ENCODE measurements around the gene TRIO.

TRIO gene

DNA sequence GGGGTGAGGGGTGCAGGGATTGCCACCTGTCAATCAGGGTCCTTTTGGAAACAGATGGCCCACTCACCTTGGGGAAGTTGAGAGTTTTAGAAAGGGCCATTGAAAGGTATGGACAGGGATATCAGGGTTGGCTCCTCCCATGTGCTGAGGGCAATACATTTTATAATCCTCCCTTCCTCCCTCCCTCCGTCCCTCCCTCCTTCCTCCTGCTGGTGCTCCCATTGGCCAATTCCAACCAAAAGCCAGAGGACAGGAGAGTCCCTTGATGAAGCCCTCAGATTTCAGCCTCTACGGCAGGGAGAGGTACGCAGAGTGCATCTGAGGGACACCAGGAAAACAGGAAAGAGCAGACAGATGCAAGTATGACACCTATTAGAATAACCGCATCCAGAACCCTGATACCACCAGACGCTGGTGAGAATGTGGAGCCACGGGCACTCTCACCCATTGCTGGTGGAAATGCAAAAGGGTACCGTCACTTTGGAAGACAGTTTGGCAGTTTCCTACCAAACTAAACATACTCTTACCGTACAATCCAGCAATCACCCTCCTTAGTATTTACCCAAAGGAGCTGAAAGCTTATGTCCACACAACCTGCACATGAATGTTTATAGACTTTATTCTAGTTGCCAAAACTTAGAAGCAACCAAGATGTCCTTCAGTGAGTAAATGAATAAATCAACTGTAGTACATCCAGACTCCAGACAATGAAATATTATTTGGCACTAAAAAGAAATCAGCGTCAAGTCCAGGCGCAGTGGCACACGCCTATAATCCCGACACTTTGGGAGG, 380.3 kb downstream of the TRIO start:
- CTCF ChIA-PET, result interaction anchor here (1.6 kb wide), 1 partner anchor 16 kb away, joined by 5 read pairs; no protein-coding TSS in a partner anchor
- POLR2A ChIA-PET, result no interaction called here
- TF ChIP-seq, protein P1, sequence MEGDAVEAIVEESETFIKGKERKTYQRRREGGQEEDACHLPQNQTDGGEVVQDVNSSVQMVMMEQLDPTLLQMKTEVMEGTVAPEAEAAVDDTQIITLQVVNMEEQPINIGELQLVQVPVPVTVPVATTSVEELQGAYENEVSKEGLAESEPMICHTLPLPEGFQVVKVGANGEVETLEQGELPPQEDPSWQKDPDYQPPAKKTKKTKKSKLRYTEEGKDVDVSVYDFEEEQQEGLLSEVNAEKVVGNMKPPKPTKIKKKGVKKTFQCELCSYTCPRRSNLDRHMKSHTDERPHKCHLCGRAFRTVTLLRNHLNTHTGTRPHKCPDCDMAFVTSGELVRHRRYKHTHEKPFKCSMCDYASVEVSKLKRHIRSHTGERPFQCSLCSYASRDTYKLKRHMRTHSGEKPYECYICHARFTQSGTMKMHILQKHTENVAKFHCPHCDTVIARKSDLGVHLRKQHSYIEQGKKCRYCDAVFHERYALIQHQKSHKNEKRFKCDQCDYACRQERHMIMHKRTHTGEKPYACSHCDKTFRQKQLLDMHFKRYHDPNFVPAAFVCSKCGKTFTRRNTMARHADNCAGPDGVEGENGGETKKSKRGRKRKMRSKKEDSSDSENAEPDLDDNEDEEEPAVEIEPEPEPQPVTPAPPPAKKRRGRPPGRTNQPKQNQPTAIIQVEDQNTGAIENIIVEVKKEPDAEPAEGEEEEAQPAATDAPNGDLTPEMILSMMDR (IDR thresholded peaks at IDR 0.05; ENCODE audit: control extremely low read depth, extremely low read depth, low read depth, missing control alignments), result no peak
- no peak for DNase-seq (ENCODE audit: extremely low spot score)

DNA sequence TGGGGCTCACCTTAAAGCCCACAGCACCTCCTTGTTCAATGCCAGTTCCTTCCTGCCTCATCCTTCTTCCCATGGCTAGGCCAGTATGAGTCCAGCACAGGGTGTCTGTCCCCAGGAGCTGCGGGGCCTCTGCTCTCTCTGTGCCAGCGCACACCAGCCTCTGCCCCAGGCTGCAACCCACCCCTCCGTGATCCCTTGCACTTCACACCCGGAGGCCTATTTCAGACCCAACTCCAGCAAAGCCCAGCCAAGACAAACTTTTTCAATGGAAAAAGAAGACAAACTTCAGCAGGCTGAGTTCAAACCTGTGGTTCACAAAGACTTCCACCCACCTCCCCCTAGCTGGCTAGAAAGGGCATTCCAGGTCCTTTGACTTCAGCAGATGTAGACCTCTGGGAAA, 382.3 kb downstream of the TRIO start:
- TF ChIP-seq, protein P1 (IDR thresholded peaks at IDR 0.05; ENCODE audit: control extremely low read depth, extremely low read depth, low read depth, missing control alignments), result no peak
- ChIA-PET POLR2A (no interaction called here), CTCF (no interaction called here)
- DNase-seq (ENCODE audit: extremely low spot score), result no peak

DNA sequence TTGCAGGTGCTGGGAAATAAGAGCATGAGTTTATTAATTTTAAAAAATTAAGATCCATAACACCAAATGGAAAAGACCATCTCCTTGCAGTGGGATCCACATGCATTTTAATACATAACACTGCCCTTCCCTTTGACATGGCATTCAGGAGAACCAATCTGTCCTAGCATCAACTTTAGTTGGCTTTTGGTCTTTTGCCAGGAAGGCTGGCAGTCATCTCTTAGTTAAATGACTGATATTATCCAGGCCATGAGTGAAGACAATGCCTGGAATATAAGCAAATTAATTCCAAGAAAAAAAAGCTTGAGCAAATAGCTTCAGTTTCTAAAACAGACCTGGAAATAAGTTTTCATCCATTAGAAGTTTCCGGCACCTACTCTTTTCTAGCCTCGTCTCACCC, 383.4 kb downstream of the TRIO start:
- POLR2A ChIA-PET, result no interaction called here
- no peak for DNase-seq (ENCODE audit: extremely low spot score)
- TF ChIP-seq, protein P1 (IDR thresholded peaks at IDR 0.05; ENCODE audit: control extremely low read depth, extremely low read depth, low read depth, missing control alignments), result no peak
- CTCF ChIA-PET, result interaction anchor here (1.0 kb wide), 1 partner anchor 123 kb away, joined by 3 read pairs; no protein-coding TSS in a partner anchor

DNA sequence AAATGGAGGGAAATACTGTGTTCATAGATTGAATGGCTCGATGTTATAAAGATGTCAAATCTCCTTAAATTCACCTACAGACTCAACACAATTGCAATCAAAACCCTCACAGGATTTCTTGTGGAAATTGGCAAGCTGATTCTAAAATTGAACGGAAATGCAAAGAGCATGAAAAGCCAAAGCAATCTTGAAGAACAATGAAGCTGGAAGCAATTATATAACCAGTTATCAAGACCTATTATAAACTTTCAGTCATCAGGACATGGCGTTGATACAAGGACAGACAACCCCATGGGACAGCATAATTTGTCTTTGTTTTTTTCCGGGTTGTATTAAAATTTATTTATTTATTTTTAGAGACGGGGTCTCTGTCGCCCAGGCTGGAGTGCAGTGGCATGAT, 385.0 kb downstream of the TRIO start:
- ChIA-PET CTCF (interaction anchor here (1.9 kb wide), 1 partner anchor 42 kb away, joined by 5 read pairs; no protein-coding TSS in a partner anchor), POLR2A (no interaction called here)
- no peak for DNase-seq (ENCODE audit: extremely low spot score)
- TF ChIP-seq, protein P1 (IDR thresholded peaks at IDR 0.05; ENCODE audit: control extremely low read depth, extremely low read depth, low read depth, missing control alignments), result no peak

DNA sequence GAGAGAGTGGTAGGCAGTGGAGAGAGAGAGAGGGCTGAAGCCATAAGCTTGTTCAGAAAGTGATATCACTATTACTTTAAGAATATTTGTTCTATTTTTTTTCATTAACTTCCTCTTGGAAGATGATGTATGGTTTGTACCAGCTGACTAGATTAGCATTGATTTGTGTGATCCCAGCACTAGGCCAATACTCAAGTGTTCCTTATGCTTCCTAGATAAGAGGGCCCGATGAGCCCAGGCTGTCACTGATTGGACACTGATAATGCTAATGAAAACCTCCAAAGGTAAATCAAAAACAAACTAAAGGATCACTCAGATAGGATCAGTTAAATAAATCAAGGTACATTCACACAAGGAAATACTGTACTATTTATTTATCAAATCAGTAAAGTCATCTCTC, 385.8 kb downstream of the TRIO start:
- ChIA-PET CTCF (interaction anchor here (1.9 kb wide), 1 partner anchor 41 kb away, joined by 5 read pairs; no protein-coding TSS in a partner anchor), POLR2A (no interaction called here)
- DNase-seq (ENCODE audit: extremely low spot score), result no peak
- TF ChIP-seq, protein P1 (IDR thresholded peaks at IDR 0.05; ENCODE audit: control extremely low read depth, extremely low read depth, low read depth, missing control alignments), result no peak

DNA sequence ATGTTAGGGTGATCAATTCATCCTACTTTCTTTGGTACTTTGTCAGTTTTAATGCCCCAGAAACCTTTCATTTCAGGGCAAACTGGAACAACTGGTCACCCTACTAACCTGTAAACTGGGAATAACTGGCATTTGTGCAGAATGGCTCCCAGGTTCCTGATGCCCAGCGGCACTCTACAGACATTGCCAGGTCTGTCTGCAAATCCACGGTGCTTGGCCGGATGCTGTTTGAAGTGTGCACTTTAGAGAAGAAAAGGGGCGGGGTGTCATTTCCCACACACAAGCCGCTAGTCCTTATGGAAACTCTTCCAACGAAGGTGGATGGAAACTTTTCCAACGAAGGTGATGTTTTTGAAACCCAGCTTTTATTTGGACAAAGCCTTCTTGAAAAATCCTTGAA, 388.5 kb downstream of the TRIO start:
- TF ChIP-seq, protein P1 (IDR thresholded peaks at IDR 0.05; ENCODE audit: control extremely low read depth, extremely low read depth, low read depth, missing control alignments), result no peak
- ChIA-PET POLR2A (no interaction called here), CTCF (interaction anchor here (1.7 kb wide), 1 partner anchor 10 kb away, joined by 3 read pairs; no protein-coding TSS in a partner anchor)
- DNase-seq (ENCODE audit: extremely low spot score), result no peak
